Measurements from ENCODE around the gene ODC1.
A peak's percentile ranks its signal among the peaks of the same experiment; 100 is the strongest.

Gene ODC1

DNA sequence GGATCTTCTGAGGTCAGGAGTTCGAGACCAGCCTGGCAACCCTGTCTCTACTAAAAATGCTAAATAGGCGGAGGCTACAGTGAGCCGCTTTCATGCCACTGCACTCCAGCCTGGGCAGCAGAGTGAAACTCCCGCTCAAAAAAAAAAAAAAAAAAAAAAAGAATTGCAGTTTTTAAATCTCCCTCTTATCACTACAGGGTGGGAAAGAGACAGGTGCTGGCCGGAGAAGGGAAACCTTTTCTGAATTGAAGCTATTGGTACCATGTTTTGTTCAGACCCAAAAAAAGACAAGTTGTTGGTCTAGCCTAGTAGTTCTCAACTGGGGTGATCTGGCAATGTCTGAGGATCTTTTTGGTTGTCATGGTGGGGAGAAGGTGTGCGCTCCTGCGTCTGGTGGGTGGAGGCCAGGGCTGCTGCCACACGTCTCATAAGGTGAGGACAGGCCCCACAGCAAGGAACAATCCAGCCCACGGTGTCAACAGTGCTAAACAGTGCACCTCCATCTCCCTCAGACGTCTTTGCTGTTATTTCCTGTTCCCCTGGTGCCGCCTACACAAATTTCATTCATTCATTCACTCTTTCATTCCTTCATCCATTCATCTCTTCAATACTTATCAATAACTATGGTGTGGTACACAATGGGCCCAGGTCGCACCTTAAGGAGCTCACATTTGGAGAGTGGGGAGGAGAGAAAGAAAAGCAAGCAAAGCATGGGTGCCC is 28.8 kb upstream of the ODC1 start:
- no peak for DNase-seq
- Mint-ChIP-seq H3K4me1 (peaks cover 70% of the 10 kb centered on the region), H3K27ac (peak overlapping the region; percentile 50), H3K27me3 (ENCODE audit: low read depth, poor library complexity) (no peaks in the 10 kb centered on the region), H3K36me3 (ENCODE audit: low read depth) (no peaks in the 10 kb centered on the region), H3K4me3 (peak overlapping the region; percentile 3), H3K9me3 (no peaks in the 10 kb centered on the region)
- TF ChIP-seq, protein P1, sequence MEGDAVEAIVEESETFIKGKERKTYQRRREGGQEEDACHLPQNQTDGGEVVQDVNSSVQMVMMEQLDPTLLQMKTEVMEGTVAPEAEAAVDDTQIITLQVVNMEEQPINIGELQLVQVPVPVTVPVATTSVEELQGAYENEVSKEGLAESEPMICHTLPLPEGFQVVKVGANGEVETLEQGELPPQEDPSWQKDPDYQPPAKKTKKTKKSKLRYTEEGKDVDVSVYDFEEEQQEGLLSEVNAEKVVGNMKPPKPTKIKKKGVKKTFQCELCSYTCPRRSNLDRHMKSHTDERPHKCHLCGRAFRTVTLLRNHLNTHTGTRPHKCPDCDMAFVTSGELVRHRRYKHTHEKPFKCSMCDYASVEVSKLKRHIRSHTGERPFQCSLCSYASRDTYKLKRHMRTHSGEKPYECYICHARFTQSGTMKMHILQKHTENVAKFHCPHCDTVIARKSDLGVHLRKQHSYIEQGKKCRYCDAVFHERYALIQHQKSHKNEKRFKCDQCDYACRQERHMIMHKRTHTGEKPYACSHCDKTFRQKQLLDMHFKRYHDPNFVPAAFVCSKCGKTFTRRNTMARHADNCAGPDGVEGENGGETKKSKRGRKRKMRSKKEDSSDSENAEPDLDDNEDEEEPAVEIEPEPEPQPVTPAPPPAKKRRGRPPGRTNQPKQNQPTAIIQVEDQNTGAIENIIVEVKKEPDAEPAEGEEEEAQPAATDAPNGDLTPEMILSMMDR (IDR thresholded peaks at IDR 0.05), result no peak

DNA sequence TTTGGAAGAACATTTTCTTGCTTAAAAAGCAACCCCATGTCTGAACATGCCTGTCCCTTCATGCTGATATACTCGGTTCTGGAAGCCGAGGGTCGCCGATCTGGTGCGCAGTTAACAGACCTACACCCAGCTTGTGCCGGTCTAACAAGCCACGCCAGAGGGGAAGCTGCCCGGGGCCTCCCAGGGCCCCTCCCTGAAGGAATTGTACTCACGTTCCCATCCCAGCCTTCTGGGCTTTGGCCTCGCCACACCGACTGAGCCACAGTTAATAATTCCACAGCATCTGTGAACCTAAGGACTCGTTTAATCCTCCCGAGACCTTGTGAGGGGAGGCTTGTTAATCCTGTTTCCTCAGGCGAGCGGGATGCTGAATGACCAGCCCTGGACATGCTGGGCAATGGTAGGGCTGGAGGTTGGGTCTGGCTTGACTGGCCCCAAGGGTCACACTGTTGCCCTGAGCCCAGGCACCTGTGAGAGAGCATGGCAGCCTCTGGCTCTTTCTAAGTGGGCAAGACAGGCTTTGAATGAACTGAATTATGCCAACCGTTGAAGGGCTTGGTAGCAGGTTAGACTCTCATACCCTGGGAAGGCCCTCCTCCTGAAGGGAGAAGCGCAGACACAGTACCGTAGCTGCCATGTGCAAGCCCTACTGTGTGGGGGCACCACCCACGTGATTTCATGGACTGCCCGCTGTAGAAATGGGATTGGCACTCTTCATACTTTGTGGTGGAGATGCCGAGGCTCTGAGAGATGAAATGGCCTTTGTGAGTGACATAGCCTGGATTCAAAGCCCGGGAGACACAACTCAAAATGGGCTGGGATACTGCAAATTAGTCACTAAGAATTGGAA is 27.9 kb upstream of the ODC1 start:
- Mint-ChIP-seq H3K4me1 (peaks cover 70% of the 10 kb centered on the region), H3K27me3 (ENCODE audit: low read depth, poor library complexity) (no peaks in the 10 kb centered on the region), H3K9me3 (no peaks in the 10 kb centered on the region), H3K36me3 (ENCODE audit: low read depth) (no peaks in the 10 kb centered on the region), H3K27ac (no peak overlapping the region), H3K4me3 (no peak overlapping the region)
- no peak for DNase-seq
- TF ChIP-seq, protein P1 (IDR thresholded peaks at IDR 0.05), result no peak

DNA sequence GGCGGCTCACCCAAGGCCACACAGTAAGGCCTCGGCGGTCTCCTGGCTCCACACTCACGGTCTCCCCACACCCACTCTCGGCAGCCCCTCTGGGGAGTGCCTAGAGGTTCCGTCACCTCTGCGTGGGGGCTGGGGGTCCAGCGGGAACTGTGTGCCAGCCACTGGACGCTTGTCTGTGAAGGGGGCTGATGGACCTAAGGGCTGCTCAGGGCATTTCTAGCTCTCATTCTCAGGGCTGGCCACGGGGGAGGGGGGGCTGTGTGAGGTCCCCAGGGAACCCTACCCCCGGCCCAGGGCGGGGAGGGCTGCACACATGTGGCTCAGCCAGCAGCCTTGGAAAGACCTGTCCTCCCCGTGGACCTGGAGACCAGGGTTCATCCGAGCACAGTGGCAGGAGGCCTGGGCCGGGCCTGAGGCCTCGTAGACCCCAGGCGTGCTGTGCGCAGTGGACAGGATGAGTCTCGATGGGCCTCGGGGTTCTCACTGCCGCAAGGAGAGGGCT is 27.1 kb upstream of the ODC1 start:
- Mint-ChIP-seq H3K27me3 (ENCODE audit: low read depth, poor library complexity) (peaks cover 2% of the 10 kb centered on the region), H3K9me3 (no peaks in the 10 kb centered on the region), H3K27ac (no peak overlapping the region)

DNA sequence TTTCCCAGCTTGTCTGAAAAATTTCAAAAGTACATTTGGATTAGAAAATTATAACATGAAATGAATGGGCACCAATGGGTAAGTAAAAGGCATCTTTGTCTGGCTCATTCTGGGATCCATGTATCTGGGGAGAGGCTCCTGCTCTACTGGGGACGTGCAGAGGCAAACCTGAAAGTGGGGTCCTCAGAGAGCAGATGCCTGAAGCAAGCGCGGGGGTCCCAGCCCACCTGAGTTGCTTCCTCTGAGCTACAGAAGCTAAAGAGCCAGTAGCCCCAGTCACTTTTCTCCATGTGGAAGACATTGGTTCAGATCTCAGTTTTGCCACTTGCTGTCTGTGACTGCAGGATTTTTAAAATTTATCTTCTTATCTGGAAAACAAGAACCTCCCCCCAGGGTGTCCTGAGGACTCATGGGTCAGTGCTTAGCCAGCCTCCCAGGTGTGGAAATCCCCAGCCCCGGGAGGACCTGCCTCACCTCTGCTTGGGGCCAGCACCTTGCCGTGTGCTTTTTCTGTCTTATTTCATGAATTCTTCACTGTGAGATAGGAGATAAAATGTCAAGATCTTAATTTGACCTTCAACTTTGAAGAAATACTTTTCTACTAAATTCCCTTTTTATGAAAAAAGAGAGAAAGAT is 25.1 kb upstream of the ODC1 start:
- Mint-ChIP-seq H3K4me1 (peaks cover 54% of the 10 kb centered on the region), H3K4me3 (no peak overlapping the region), H3K36me3 (ENCODE audit: low read depth) (no peaks in the 10 kb centered on the region), H3K27me3 (ENCODE audit: low read depth, poor library complexity) (peaks cover 3% of the 10 kb centered on the region), H3K9me3 (no peaks in the 10 kb centered on the region), H3K27ac (no peak overlapping the region)
- DNase-seq, result no peak
- TF ChIP-seq, protein P1 (IDR thresholded peaks at IDR 0.05), result no peak

More for the DNA sequence above, 27.1 kb upstream of the ODC1 start:
- Mint-ChIP-seq H3K4me1 (peaks cover 63% of the 10 kb centered on the region), H3K36me3 (ENCODE audit: low read depth) (no peaks in the 10 kb centered on the region), H3K4me3 (no peak overlapping the region)
- TF ChIP-seq, protein P1 (IDR thresholded peaks at IDR 0.05), result no peak
- DNase-seq, result no peak

DNA sequence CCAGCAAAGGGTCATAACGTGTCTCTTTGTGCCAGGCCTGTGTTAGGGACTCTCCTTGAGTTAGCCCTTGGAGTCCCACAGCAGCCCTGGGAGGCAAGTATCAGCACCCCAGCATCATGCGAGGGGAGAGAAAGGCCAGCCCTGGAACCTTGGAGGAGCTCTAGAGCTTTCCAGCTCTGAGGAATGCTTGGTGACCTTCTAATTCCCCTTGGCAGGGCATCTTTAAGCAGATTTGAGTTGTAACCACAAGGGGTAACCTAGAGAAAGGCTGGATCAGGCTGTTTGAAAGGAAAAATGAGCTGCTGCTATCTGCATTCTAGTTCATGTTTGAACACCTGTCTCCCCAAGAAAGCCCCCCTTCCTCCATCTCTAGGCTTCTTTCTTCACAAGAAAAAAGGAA is 23.8 kb upstream of the ODC1 start:
- Mint-ChIP-seq H3K4me3 (no peak overlapping the region), H3K27me3 (ENCODE audit: low read depth, poor library complexity) (peaks cover 3% of the 10 kb centered on the region), H3K27ac (no peak overlapping the region), H3K4me1 (peaks cover 41% of the 10 kb centered on the region), H3K36me3 (ENCODE audit: low read depth) (no peaks in the 10 kb centered on the region), H3K9me3 (no peaks in the 10 kb centered on the region)
- TF ChIP-seq, protein P1 (IDR thresholded peaks at IDR 0.05), result no peak
- DNase-seq, result no peak

Data from nephron progenitor cell (in vitro differentiated cells).